GM12878 (cell line): Measurements from ENCODE around the gene CRMP1. TPM values are rescaled to one million over a fixed set of nuclear protein-coding genes. Genes with fewer than 3 reads are reported as not detected.

Source experiments
- ATAC-seq: fragments of 200-7000 bp; cut with Tn5 transposase; 3 replicates; pipeline ENCODE4 v1.9.1; 2020; ENCODE audit warnings: mild to moderate bottlenecking, moderate library complexity
- BruUV-seq: library from RNA; stranded (reverse); fragments of 400-500 nt; replicated peaks from 2 replicates; lab custom pipeline; 2021; lab: Mats Ljungman, UMichigan
- CTCF ChIA-PET: fragments of 300-600 bp; sonication (Branson Sonifier 250); formaldehyde crosslinking; extraction: SDS; loops from one replicate; lab custom pipeline; 2021; ENCODE audit warnings: inconsistent platforms; lab: Yijun Ruan, JAX
- POLR2A ChIA-PET: fragments of 350-600 bp; formaldehyde crosslinking; extraction: SDS; loops from one replicate; lab custom pipeline; 2021; ENCODE audit warnings: inconsistent platforms; lab: Charles Lee
- RAD21 ChIA-PET: fragments of 300-600 bp; sonication (Branson Sonifier 250); formaldehyde crosslinking; loops from one replicate; lab custom pipeline; 2023; ENCODE audit warnings: antibody characterized with exemption; ENCODE audit not compliant: unreplicated experiment; lab: Charles Lee
- SMC1A ChIA-PET: fragments of 300-600 bp; sonication (Branson Sonifier 250); formaldehyde crosslinking; loops from one replicate; lab custom pipeline; 2023; ENCODE audit not compliant: unreplicated experiment, uncharacterized antibody; lab: Charles Lee
- DNase-seq: peaks from one replicate; pipeline ENCODE4 v3.0.0-alpha.2; 2011; ENCODE audit warnings: low read depth, low spot score
- FAIRE-seq: peaks from 3 replicates; lab custom pipeline; 2011; peaks lifted over from hg19 to GRCh38; lab: Jason Lieb, UNC
- H2AFZ ChIP-seq: 2 replicates; pipeline ENCODE4 v1.6.0; 2011; ENCODE audit warnings: low read depth, low read length, control low read depth; ENCODE audit not compliant: control insufficient read depth
- H3K27ac ChIP-seq: 2 replicates; pipeline ENCODE4 v1.5.1; 2011; ENCODE audit warnings: control low read depth; ENCODE audit not compliant: control insufficient read depth, insufficient read depth
- H3K27me3 ChIP-seq, 2 experiments: replicated peaks in 1 of 2; 2 replicates each; pipeline versions ENCODE4 v1.6.0 to v1.6.1; 2011; ENCODE audit warnings: low read length in 1 of 2; ENCODE audit not compliant: control insufficient read depth in 2 of 2, insufficient read depth in 2 of 2
- H3K36me3 ChIP-seq, 2 experiments: 2 replicates each; pipeline ENCODE4 v1.5.1; 2011; ENCODE audit warnings: low read length in 1 of 2; ENCODE audit not compliant: control insufficient read depth in 2 of 2, insufficient read depth in 2 of 2
- H3K4me1 ChIP-seq: 2 replicates; pipeline ENCODE4 v1.6.1; 2011; ENCODE audit warnings: mild to moderate bottlenecking, low read length, moderate library complexity, mixed read lengths; ENCODE audit not compliant: control insufficient read depth, insufficient read depth
- H3K4me2 ChIP-seq: 2 replicates; pipeline ENCODE4 v1.6.0; 2011; ENCODE audit warnings: control low read depth; ENCODE audit not compliant: control insufficient read depth, insufficient read depth
- H3K4me3 ChIP-seq: fragments of 200-600 bp; sonication (generic); 2 replicates; pipeline ENCODE4 v1.5.1; 2016
- H3K79me2 ChIP-seq: 2 replicates; pipeline ENCODE4 v1.6.0; 2011; ENCODE audit warnings: low read length; ENCODE audit not compliant: control insufficient read depth, insufficient read depth
- H3K9ac ChIP-seq: 2 replicates; pipeline ENCODE4 v1.8.0; 2011; ENCODE audit warnings: low read length, control low read depth, mixed read lengths; ENCODE audit not compliant: control insufficient read depth, insufficient read depth
- H3K9me3 ChIP-seq: replicated peaks from 3 replicates; pipeline ENCODE4 v1.5.1; 2011; ENCODE audit warnings: mild to moderate bottlenecking, low read length; ENCODE audit not compliant: control insufficient read depth, insufficient read depth
- H4K20me1 ChIP-seq: 2 replicates; pipeline ENCODE4 v1.6.0; 2011; ENCODE audit not compliant: control insufficient read depth, insufficient read depth
- CHD1 ChIP-seq: IDR thresholded peaks from 2 replicates; pipeline ENCODE4 v1.6.1; 2012; ENCODE audit warnings: low read depth, low read length, improper control_type of control experiment
- CHD2 ChIP-seq: IDR thresholded peaks from 2 replicates; pipeline ENCODE4 v1.6.1; 2011; ENCODE audit warnings: low read depth, low read length, improper control_type of control experiment, borderline replicate concordance
- IKZF2 ChIP-seq, 2 experiments: fragments of 450-650 bp; IDR thresholded peaks; 2 replicates each; pipeline ENCODE4 v1.6.1; 2017; ENCODE audit warnings: mild to moderate bottlenecking in 2 of 2, moderate library complexity in 2 of 2
- JUND ChIP-seq: IDR thresholded peaks from 2 replicates; pipeline ENCODE4 v1.6.1; 2012; ENCODE audit warnings: low read depth, mild to moderate bottlenecking, low read length, improper control_type of control experiment, moderate library complexity
- SMAD1 ChIP-seq: fragments of 450-650 bp; IDR thresholded peaks from 2 replicates; pipeline ENCODE4 v1.6.1; 2018; ENCODE audit warnings: mild to moderate bottlenecking, low read depth; ENCODE audit not compliant: partially characterized antibody
- SREBF1 ChIP-seq: IDR thresholded peaks from 2 replicates; pipeline ENCODE4 v1.6.1; 2012; ENCODE audit warnings: mild to moderate bottlenecking, low read length
- SREBF2 ChIP-seq: IDR thresholded peaks from 2 replicates; pipeline ENCODE4 v1.6.1; 2012; ENCODE audit warnings: mild to moderate bottlenecking, low read length
- ZNF24 ChIP-seq: fragments of 450-650 bp; IDR thresholded peaks from 2 replicates; pipeline ENCODE4 v1.6.1; 2017; ENCODE audit warnings: antibody characterized with exemption, mild to moderate bottlenecking
- WGBS: methylation state at CpG from one replicate; pipeline ENCODE4 v1.1.6; 2016; ENCODE audit warnings: low lambda C conversion rate; ENCODE audit not compliant: insufficient replicate concordance, insufficient coverage; ENCODE audit errors: missing lambda C conversion rate; 5-methylcytosine and 5-hydroxymethylcytosine counted together
- in situ Hi-C: fragments of 300-500 bp; cut with MboI; formaldehyde crosslinking; loops from 9 replicates; pipeline ENCODE4 v1.14.3; 2018; ENCODE audit warnings: mixed read lengths
- intact Hi-C: fragments of 100-400 bp; cut with micrococcal nuclease; formaldehyde crosslinking; loops from one replicate; pipeline ENCODE4 v1.14.2; 2022; ENCODE audit not compliant: unreplicated experiment
- polyA plus RNA-seq, 11 experiments: library from polyadenylated mRNA; depleted of rRNA in 4 of 11; unstranded in 6 of 11; stranded (reverse) in 5 of 11; fragments of >200 nt; fragmentation: Nextera tagmentation in 4 of 11; fragmentation: Illumina TruSeq in 1 of 11; extraction: Ambion mirVana in 4 of 11; extraction: Trizol in 1 of 11; gene quantifications; 1 replicate in 1 of 11; 2 replicates in 10 of 11; pipeline versions ENCODE4 v1.2.1 to v1.2.3, GENCODE V29; 2011 to 2016; ENCODE audit warnings: inconsistent platforms in 2 of 11, missing spikeins in 2 of 11, low read depth in 1 of 11
- total RNA-seq, 4 experiments: library from RNA; depleted of rRNA in 3 of 4; stranded (reverse); fragments of >200 nt in 3 of 4; fragmentation: Illumina TruSeq in 1 of 4; extraction: Trizol in 1 of 4; gene quantifications; 2 replicates each; pipeline versions ENCODE4 v1.2.1 to v1.2.3, GENCODE V29; 2013 to 2021
- TF ChIP-seq, protein P1 (sequence below): fragments of 450-650 bp; conservative IDR thresholded peaks from 2 replicates; pipeline ENCODE4 v1.6.1; 2017; ENCODE audit warnings: mild to moderate bottlenecking, moderate library complexity

The CRMP1 gene
- total and polyA plus RNA-seq, 10 of the 15 experiments (the other 5 are each of a cell fraction or from before 2014, with no cell fraction given) = 0.03 to 1.4 (median 0.12) TPM; not detected in 2

DNA sequence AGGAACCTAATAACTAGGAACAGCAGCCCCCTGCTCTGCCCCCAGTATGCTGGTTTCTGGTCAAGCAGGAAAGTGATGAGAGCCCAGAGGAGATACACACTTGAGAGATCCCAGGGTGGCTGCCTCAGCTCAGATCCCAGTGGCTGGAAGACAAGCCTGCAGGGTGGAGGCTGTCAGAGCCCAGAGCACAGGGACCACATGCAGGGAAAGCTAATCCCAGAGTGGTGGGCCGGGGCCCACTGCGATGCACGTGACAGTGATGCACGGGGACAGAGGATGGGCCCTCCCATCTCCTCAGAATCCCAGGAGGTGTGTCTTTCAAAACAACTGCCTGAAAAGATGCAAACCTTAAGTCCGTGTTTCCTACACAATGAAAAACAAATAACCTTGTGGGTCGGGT, 29.1 kb upstream of the CRMP1 start:
- Histone ChIP-seq H3K4me1 (no peaks in the 10 kb centered on the region), H3K4me3 (no peak overlapping the region), H3K27me3 (no peaks in the 10 kb centered on the region; a peak in 1 of 4 replicates), H3K9me3 (no peaks in the 10 kb centered on the region; the same call in 2 of the 3 replicates), H4K20me1 (no peaks in the 10 kb centered on the region), H3K9ac (no peak overlapping the region), H3K27ac (no peak overlapping the region), H2AFZ (no peak overlapping the region), H3K36me3 (no peaks in the 10 kb centered on the region), H3K4me2 (no peak overlapping the region), H3K79me2 (no peaks in the 10 kb centered on the region)
- no peak for DNase-seq
- 18% methylated on average over 6 of the region's 6 CpGs for WGBS
- SMC1A ChIA-PET = no interaction called here
- FAIRE-seq = no peak
- POLR2A ChIA-PET = interaction anchor here (0.7 kb wide), 1 partner anchor 311 kb away, joined by 3 read pairs; no protein-coding TSS in a partner anchor
- ATAC-seq = no peak
- CTCF ChIA-PET = no interaction called here
- BruUV-seq = no TSS peak
- TF ChIP-seq ZNF24 = no peak
- no peak for TF ChIP-seq CHD2
- TF ChIP-seq JUND = no peak
- TF ChIP-seq IKZF2 (IDR thresholded peaks at IDR 0.05) = no peak
- TF ChIP-seq, protein P1, sequence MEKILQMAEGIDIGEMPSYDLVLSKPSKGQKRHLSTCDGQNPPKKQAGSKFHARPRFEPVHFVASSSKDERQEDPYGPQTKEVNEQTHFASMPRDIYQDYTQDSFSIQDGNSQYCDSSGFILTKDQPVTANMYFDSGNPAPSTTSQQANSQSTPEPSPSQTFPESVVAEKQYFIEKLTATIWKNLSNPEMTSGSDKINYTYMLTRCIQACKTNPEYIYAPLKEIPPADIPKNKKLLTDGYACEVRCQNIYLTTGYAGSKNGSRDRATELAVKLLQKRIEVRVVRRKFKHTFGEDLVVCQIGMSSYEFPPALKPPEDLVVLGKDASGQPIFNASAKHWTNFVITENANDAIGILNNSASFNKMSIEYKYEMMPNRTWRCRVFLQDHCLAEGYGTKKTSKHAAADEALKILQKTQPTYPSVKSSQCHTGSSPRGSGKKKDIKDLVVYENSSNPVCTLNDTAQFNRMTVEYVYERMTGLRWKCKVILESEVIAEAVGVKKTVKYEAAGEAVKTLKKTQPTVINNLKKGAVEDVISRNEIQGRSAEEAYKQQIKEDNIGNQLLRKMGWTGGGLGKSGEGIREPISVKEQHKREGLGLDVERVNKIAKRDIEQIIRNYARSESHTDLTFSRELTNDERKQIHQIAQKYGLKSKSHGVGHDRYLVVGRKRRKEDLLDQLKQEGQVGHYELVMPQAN = no peak
- TF ChIP-seq SREBF1 = no peak
- no peak for TF ChIP-seq SREBF2
- no peak for TF ChIP-seq SMAD1
- no peak for TF ChIP-seq CHD1
- in situ Hi-C loops = no loop called here
- intact Hi-C loops = no loop called here
- RAD21 ChIA-PET = no interaction called here
